Loucy (cell line): Measurements from ENCODE around the gene TRAF2.

Experiments
- EZH2phosphoT487 ChIP-seq: fragments of 200-600 bp; IDR thresholded peaks from 2 replicates; pipeline ENCODE4 v1.6.1; 2018; ENCODE audit warnings: antibody characterized with exemption, mild to moderate bottlenecking, moderate library complexity, borderline replicate concordance
- TF ChIP-seq, protein P1 (sequence below): fragments of 200-600 bp; sonication (generic); conservative IDR thresholded peaks from 2 replicates; pipeline ENCODE4 v1.5.1; 2014; ENCODE audit warnings: mild to moderate bottlenecking, antibody characterized with exemption, low read length

GRCh38 chr9:136913701-136914438, 27.6 kb downstream of the TRAF2 start:
- TF ChIP-seq, protein P1, sequence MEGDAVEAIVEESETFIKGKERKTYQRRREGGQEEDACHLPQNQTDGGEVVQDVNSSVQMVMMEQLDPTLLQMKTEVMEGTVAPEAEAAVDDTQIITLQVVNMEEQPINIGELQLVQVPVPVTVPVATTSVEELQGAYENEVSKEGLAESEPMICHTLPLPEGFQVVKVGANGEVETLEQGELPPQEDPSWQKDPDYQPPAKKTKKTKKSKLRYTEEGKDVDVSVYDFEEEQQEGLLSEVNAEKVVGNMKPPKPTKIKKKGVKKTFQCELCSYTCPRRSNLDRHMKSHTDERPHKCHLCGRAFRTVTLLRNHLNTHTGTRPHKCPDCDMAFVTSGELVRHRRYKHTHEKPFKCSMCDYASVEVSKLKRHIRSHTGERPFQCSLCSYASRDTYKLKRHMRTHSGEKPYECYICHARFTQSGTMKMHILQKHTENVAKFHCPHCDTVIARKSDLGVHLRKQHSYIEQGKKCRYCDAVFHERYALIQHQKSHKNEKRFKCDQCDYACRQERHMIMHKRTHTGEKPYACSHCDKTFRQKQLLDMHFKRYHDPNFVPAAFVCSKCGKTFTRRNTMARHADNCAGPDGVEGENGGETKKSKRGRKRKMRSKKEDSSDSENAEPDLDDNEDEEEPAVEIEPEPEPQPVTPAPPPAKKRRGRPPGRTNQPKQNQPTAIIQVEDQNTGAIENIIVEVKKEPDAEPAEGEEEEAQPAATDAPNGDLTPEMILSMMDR, result no peak
- no peak for TF ChIP-seq EZH2phosphoT487
